ENCODE measurements around the gene WAS. TPM values are rescaled to one million over a fixed set of nuclear protein-coding genes. Genes with fewer than 3 reads are reported as not detected.

WAS gene
- total RNA-seq (2021): 0.90 and 1.1 TPM in 2 replicates
- not detected for Bru-seq, nascent RNA
- percentile 9 among the genes with signal in this experiment for BruChase-seq, experiment 1, labeled RNA remaining after a 2-hour chase
- BruChase-seq, experiment 2, labeled RNA remaining after a 6-hour chase: percentile 15 among the genes with signal in this experiment
- long read RNA-seq: 0 reads

DNA sequence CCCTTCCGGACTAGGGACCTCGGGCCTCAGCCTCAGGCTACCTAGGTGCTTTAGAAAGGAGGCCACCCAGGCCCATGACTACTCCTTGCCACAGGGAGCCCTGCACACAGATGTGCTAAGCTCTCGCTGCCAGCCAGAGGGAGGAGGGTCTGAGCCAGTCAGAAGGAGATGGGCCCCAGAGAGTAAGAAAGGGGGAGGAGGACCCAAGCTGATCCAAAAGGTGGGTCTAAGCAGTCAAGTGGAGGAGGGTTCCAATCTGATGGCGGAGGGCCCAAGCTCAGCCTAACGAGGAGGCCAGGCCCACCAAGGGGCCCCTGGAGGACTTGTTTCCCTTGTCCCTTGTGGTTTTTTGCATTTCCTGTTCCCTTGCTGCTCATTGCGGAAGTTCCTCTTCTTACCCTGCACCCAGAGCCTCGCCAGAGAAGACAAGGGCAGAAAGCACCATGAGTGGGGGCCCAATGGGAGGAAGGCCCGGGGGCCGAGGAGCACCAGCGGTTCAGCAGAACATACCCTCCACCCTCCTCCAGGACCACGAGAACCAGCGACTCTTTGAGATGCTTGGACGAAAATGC lies at the start of gene WAS:
TSS of gene WAS (plus strand) at position 389 of the 572 bp plus-strand sequence. CDS start at position 444, 55 bp downstream.
- DNase-seq (ENCODE audit: low spot score): no peak
- CTCF ChIA-PET: no interaction called here
- no peaks in the 10 kb centered on the region for H3K9me3 ChIP-seq (ENCODE audit: low read depth, low read length, poor library complexity, severe bottlenecking)
- no TSS peak for BruUV-seq (replicated peaks)
- no peak within 1 kb of the TSS for H3K4me3 ChIP-seq (ENCODE audit: low read depth, low read length, poor library complexity, severe bottlenecking)
- intact Hi-C loops (cut with micrococcal nuclease; ENCODE audit: unreplicated experiment): no loop called here
- no peak within 1 kb of the TSS for H3K27ac ChIP-seq (ENCODE audit: low read depth, low read length, poor library complexity, severe bottlenecking)
- no peaks in the 10 kb centered on the region for H3K36me3 ChIP-seq (ENCODE audit: insufficient read depth, low read length, poor library complexity, severe bottlenecking)
- POLR2A ChIA-PET (ENCODE audit: low non-redundant PET): no interaction called here
- H3K4me1 ChIP-seq (ENCODE audit: insufficient read depth, low read length, poor library complexity, severe bottlenecking): no peaks in the 10 kb centered on the region
- no peaks in the 10 kb centered on the region for H3K27me3 ChIP-seq (replicated peaks; ENCODE audit: insufficient read depth, low read depth, low read length, poor library complexity)
- no peak for TF ChIP-seq EZH2 (IDR thresholded peaks at IDR 0.05; ENCODE audit: borderline replicate concordance, low read depth, low read length, poor library complexity, severe bottlenecking)
- no peak for TF ChIP-seq CTCF (conservative IDR thresholded peaks at IDR 0.05; ENCODE audit: low read depth, low read length)

GRCh38 chrX:48636301-48636700 lies 47.3 kb upstream of the WAS start:
- Histone ChIP-seq H3K4me1 (ENCODE audit: insufficient read depth, low read length, poor library complexity, severe bottlenecking) (no peaks in the 10 kb centered on the region), H3K4me3 (ENCODE audit: low read depth, low read length, poor library complexity, severe bottlenecking) (no peak overlapping the region), H3K9me3 (ENCODE audit: low read depth, low read length, poor library complexity, severe bottlenecking) (no peaks in the 10 kb centered on the region), H3K27ac (ENCODE audit: low read depth, low read length, poor library complexity, severe bottlenecking) (no peak overlapping the region), H3K36me3 (ENCODE audit: insufficient read depth, low read length, poor library complexity, severe bottlenecking) (no peaks in the 10 kb centered on the region), H3K27me3 (replicated peaks; ENCODE audit: insufficient read depth, low read depth, low read length, poor library complexity) (no peaks in the 10 kb centered on the region)
- ChIA-PET CTCF (no interaction called here), POLR2A (ENCODE audit: low non-redundant PET) (no interaction called here)
- TF ChIP-seq EZH2 (IDR thresholded peaks at IDR 0.05; ENCODE audit: borderline replicate concordance, low read depth, low read length, poor library complexity, severe bottlenecking): no peak
- no peak for TF ChIP-seq CTCF (conservative IDR thresholded peaks at IDR 0.05; ENCODE audit: low read depth, low read length)
- intact Hi-C loops (cut with micrococcal nuclease; ENCODE audit: unreplicated experiment): no loop called here
- BruUV-seq (replicated peaks): no TSS peak
- no peak for DNase-seq (ENCODE audit: low spot score)

GRCh38 chrX:48636776-48637175 lies 46.8 kb upstream of the WAS start:
- no peaks in the 10 kb centered on the region for H3K9me3 ChIP-seq (ENCODE audit: low read depth, low read length, poor library complexity, severe bottlenecking)
- POLR2A ChIA-PET (ENCODE audit: low non-redundant PET): no interaction called here
- H3K27ac ChIP-seq (ENCODE audit: low read depth, low read length, poor library complexity, severe bottlenecking): no peak overlapping the region
- intact Hi-C loops (cut with micrococcal nuclease; ENCODE audit: unreplicated experiment): no loop called here
- H3K4me3 ChIP-seq (ENCODE audit: low read depth, low read length, poor library complexity, severe bottlenecking): no peak overlapping the region
- no peak for DNase-seq (ENCODE audit: low spot score)
- H3K27me3 ChIP-seq (replicated peaks; ENCODE audit: insufficient read depth, low read depth, low read length, poor library complexity): no peaks in the 10 kb centered on the region
- CTCF ChIA-PET: no interaction called here
- TF ChIP-seq EZH2 (IDR thresholded peaks at IDR 0.05; ENCODE audit: borderline replicate concordance, low read depth, low read length, poor library complexity, severe bottlenecking) (no peak), CTCF (conservative IDR thresholded peaks at IDR 0.05; ENCODE audit: low read depth, low read length) (no peak)
- no peaks in the 10 kb centered on the region for H3K4me1 ChIP-seq (ENCODE audit: insufficient read depth, low read length, poor library complexity, severe bottlenecking)
- H3K36me3 ChIP-seq (ENCODE audit: insufficient read depth, low read length, poor library complexity, severe bottlenecking): no peaks in the 10 kb centered on the region
- no TSS peak for BruUV-seq (replicated peaks)
